HPDE6-E6E7 (cell line): Measurements from ENCODE around the gene SUCLA2.
"Not testable (repeated sequence)": the region's sequence is repeated elsewhere in the genome, so short reads cannot be mapped to it uniquely, and the experiment has no call there.

ENCODE experiments used
- DNase-seq: peaks from one replicate; pipeline ENCODE4 v3.0.0; 2011; ENCODE audit warnings: missing footprints; ENCODE audit errors: extremely low spot score

The SUCLA2 gene

DNA sequence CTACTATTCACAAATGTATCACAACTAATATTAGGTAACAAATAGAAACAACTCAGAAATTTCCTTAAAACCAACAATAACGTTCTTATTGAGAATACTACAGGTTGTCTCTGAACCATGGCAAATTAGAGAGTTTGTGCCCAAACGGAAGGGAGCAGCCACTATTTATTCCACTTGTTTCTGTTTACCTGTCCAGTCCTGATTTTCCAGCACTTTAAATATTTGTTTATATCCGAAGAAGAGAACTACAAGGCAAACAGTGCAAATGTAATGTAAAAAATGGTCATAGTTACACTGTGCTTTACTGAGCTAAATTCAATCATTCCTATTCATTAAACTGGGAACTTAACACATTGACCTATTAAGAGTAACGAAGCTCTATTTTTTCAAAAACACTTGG is 9.2 kb downstream of the SUCLA2 start:
- no peak for DNase-seq

DNA sequence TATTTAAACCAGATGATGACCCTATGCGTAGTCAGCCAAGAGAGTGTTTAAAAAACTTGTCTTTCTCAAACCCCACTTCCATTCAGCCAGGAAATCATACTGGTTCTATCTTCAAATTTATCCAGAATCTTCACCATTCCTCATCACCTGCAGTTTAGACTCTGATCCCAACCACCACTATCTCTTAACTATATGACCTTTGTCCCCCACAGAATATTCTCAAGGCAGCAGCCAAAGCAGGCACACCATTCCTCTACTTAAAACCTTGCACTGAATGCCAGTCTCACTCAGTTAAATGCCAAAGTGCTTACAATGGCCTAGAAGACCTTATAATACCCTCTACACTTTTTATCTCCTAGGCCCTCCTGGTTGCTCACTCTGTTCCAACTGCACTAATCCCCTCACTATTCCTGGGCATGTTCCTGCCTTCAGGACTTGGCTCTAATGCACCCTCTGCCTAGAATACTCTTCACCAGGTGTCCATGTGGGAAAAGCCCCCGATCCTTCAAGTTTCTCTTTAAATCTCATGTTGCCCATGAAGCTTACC is 10.1 kb downstream of the SUCLA2 start:
- no peak for DNase-seq

DNA sequence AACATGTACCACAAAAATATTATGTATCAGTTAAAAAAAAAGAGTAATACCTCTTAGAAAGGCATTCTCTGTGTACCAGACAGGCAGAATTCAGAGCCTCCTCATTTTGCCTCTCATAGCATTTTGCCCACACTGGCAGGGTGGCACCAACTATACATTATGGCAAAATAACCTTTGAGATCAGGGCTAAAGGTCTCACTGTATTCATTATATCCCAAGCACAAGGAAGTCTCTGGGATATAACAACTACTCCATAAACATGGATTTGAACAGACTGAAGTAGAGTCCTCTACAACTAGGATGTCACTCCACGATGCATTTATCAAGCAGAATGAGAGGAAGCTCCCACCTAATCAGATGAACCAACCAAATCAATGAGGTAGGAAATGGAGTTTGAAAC is 10.6 kb downstream of the SUCLA2 start:
- DNase-seq = no peak

DNA sequence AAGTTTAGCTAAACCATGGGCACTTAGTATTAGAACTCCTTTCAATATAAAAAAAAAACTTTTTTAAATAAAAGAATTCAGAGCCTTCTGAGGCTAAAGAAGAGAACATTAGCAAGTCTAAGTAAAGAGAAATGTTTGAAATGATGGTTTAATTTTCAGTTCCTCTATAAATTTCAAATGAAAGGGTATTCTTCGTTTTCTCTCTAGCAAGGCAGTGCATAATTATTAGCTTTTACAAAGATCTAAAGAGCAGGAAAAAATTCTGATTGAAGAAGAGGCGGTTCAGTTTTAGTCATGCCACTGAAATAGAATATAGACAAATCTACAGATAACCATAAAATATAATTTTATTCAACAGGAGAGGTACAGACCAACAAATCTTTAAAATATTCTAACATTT is 18.0 kb downstream of the SUCLA2 start:
- no peak for DNase-seq

DNA sequence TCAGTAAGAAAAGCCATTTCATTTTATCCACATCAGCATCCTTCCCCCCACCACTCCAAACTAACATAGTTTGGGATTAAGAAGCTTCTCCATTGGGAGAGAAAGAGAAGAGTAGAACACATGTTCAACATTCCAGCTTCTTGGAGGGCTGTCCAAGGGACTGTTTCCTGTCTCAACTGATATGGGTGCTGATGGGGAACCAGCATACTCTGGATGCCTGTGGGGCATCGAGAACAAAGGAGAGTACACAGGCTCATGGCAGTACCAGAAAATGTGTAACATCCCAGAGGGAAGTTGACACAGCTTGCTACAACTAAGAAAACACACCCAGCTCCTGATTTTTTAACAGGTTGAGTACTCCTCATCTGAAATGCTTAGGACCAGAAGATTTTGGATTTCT is 24.7 kb downstream of the SUCLA2 start:
- no peak for DNase-seq

DNA sequence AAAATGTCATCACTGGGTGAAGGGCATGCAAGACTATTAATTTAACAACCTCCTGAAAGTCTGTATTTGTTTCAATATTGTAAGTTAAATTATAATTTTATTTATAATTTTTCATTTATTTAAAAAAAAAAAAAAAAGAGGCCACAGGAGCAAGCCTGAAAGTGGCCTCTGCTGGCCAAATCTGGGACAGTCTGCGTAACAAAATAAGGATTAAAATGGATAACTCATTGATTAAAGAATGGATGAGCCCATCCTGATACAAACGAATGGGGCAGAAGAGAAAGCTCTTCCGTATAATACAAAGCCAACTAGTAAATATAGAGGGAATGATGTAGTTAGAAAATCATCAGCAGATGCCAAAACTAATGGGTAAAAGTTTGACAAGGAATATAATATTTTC is 36.2 kb downstream of the SUCLA2 start:
- no peak for DNase-seq

DNA sequence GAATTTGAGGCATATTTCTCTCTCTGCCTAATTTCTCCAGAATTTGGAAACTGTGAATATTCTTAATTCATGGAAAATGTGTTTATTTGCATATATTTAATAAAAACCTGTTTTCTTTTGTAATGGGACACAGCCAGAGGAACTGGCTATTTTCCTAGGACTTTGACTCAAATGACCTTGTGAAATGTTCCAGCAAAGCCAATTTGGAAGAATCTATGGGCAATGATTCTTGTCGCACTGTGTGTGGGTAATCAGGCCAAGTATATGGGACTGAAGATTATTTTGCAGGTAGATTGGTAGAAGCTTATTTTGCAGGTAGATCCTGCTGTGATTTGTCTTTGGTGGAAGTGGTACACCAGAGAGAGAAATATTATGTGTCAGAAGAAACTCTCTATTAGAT is 38.8 kb downstream of the SUCLA2 start:
- DNase-seq = no peak

DNA sequence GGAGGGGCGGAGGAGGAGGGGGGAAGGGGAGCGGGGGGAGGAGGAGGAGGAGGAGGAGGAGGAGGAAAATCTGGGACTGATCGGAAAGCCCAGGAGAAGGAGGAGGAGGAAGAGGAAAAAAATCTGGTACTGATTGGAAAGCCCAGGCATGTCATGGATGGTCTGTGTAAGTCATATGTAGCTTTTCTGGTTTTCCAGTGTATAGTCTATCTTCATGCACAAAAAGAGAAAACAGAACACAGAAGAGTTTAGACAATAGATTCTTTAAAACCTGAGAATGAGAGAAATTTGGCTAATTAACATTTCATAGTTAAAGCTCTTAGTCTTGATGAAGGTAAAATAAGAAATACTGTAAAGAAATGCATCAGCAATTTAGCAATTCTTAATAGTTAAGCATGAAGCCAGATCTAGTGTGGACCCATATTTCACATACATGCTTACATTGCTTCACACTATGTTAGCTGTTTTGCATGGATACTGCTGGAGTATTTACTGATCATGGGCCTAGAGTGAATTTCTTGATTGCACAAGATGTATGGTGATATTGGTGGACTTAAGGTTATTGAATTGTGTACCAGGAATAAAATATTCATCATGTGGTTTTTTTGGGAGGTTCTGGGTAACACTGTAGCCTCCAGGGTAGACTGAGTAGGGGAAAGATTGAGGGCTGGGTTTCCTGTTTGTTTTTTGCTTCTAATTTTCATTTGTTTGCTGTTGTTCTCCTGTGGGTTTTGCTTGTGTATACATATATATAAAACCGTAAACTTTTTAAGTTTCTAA is 41.4 kb downstream of the SUCLA2 start:
- DNase-seq = no peak

DNA sequence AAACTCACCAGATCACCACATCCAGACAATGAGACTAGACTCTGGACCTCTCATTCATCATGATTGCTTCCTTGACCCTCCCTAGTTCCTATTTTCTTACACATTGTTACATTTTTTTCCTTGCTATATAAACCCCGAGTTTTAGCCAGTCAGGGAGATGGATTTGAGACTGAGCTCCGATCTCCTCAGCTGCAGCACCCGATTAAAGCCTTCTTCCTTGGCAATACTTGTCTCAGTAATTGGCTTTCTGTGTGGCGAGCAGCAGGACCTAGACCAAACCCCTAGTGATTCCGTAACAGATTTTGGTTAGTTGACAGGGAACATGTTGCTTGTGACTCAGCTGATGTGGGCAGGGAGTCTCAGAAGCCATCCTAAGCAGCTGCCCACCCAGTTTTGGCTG is 44.0 kb downstream of the SUCLA2 start:
- no peak for DNase-seq

DNA sequence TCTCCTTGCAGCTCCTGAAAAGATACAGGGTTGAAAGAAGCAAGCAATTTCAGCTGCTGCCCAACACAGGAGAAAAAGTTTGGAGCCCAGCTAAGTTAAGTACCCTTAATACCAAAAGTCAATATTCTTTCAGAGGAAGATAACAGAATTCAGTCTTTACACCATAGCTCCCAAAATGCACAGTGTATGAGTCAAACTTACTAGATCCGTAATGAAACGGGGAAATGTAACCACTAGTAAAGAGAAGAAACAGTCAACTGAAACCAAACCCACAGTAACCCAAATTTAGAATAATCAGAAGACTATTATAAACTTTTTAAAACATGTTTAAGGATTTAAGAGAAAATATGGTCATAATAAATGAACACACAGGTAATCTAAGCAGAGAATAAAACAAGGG is 45.2 kb downstream of the SUCLA2 start:
- no peak for DNase-seq

DNA sequence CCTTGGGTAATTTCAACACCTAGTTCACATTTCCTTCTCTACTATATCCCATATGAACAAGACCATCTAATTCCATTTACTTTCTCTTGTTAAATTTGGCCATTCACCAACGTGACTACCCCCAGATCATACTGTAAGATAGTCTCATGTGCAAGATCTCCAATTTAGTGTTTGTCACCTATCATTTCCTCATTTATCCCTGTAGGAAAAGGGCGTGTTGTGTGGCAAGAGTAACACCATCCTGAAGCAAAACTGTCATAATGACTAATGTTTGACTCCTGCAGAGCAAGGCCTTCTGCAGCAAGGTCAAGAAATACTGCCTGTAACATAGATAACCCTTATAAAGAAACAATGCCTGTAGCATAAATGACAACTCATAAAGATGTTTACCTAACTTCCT is 51.3 kb downstream of the SUCLA2 start:
- DNase-seq = no peak

DNA sequence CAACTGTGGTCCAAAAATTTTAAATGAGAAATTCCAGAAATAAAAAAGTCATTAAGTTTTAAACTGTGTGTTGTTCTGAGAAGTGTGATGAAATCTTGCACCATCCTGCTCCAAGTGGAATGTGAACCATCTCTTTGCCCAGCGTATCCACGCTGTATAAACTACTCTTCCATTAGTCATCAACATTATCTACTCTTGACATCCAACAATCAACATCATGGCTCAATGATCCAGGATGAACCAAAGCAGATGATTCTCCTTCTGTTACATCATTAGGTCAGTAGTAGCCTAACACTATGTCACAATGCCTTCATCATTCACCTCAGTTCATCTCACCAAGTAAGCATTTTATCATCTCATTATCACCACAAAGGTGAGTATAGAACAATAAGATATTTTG is 55.3 kb downstream of the SUCLA2 start:
- no peak for DNase-seq

DNA sequence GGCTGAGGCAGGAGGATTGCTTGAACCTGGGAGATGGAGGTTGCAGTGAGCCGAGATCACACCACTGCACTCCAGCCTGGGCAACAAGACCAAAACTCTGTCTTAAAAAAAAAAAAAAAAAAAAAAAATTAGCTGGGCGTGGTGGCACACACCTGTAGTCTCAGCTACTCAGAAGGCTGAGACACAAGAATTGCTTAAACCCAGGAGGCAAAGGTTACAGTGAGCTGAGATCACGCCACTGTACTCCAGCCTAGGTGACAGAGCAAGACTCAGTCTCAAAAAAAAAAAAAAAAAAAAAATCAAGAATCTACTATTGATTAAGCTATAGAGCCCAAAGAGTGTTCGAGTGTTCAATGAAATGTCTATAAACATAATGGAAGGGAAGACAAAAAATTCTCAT is 55.9 kb downstream of the SUCLA2 start:
- DNase-seq = not testable (repeated sequence)

DNA sequence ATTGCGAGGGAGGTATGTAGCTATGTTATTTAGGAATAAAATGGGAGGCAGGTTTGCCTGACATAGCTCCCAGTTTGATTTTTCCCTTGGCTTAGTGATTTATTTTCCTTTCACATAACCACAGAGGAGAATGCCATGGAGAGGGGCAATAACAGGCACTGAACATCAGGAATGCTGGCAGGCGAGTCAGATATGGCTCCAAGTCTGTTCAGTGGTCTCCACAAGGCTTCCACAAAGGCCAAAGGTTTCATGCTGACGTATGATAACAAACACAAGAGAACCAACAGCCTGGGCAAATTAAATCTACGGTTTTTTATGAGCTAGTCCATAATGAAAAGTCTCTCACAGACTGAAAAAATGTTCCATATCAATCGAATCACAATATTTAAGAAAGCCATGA is 66.7 kb downstream of the SUCLA2 start:
- DNase-seq = no peak

DNA sequence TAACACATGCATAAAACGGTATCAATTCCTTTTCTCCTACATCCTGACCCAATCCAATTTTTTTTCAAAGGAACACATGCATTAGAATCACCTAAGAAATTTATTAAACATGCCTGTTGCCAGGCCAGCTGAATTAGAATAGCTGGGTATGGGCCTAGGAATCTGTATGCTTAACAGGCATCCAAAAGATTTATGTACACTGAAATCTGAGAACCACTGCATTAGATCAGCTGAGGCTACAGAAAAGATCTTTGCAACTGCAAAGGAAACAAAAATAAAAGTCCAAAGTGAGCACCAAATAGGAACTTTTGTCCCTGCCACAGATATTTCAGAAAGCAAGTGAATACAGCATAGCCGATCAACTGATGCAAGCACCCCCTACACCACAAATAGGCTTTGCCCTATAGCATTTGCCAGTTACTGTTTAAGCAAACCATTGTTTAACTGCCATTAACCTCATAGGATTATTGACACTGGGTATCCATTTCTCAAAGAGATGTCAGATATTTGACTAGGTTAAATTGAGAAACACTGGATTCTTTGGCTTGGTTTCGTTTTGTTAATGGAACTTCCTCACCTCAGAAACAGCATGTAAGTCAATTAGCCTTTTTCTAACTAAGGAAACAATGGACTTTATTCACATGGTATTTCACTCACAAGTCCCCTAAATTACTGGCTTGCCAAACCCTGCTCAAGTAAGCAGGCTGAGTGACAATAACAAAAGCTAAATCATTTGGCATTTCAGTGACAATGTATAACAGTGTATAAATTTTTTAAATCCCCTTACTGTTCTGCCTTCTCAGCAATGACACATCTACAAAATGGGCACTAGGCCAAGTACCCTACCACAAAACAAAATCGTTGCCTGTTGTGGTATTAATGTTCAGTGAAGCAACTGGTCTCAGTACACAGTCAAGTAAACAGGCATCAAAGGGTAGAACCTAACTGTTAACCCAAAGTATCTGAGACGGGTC is 67.8 kb downstream of the SUCLA2 start:
- DNase-seq = no peak

DNA sequence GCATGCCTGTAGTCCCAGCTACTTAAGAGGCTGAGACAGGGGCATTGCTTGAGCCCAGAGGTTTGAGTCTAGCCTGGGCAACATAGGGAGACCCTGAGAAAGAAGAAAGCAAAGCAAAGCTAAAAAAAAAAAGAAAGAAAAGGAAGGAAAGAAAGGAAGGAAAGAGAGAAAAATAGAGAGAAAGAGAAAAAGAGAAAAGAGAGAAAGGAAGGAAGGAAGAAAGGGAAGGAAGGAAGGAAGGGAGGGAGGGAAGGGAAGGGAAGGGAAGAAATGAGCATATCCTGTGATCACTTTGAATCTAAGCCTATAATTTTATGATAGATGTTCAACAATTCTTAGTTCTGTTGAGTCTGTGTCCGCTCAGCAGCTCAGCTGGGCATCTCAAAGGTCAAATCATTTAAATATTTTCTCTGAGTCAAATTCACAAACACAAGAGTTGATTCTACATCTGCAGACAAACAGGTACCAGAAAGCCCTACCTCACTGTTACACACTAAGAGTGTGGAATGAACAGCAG is 70.4 kb downstream of the SUCLA2 start:
- DNase-seq = no peak

DNA sequence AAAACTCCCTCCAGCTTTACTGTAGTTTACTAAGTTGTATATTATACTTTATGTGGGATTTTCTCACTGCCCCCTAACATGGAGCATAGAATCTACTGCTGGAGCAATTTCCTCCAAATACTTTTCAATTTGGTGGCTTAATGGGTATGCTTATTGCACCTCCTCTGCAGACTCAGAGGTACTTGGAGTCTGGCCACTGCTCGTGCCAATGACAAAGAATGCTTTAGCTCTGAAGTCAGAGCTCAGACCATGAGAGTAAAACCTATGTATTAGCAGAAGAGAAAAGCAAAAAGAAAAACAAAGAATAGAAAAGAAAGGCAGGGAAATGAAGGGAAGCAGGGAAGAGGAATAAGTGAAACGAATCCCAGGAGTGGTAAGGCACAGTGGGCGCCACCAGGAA is 71.9 kb downstream of the SUCLA2 start:
- no peak for DNase-seq

DNA sequence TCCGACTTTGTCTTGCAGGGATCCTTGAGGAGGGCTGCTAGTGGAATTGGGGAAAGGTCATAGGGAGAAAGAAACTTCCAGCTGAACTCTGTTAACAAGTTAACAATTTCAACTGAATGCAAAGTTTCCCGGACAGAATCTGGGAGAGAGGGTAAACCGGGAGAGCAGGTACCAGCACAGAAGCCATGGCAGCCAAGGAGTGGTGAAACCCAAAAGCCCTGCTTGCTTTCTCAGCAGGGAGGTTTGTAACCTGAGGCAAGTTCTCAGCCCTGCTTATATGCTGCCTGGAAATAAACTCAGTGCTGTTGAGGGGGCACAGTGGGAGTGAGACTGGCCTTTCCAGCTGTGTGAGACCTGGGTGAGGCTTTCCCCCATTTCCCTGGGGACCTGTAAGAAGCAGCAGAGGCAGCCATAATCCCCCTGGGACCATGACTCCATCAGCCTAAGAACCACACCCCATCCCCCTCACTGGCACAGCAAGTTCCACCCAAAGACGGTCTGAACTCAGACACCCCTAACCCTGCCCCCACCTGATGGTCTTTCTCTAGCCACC is 84.0 kb downstream of the SUCLA2 start:
- DNase-seq = no peak

DNA sequence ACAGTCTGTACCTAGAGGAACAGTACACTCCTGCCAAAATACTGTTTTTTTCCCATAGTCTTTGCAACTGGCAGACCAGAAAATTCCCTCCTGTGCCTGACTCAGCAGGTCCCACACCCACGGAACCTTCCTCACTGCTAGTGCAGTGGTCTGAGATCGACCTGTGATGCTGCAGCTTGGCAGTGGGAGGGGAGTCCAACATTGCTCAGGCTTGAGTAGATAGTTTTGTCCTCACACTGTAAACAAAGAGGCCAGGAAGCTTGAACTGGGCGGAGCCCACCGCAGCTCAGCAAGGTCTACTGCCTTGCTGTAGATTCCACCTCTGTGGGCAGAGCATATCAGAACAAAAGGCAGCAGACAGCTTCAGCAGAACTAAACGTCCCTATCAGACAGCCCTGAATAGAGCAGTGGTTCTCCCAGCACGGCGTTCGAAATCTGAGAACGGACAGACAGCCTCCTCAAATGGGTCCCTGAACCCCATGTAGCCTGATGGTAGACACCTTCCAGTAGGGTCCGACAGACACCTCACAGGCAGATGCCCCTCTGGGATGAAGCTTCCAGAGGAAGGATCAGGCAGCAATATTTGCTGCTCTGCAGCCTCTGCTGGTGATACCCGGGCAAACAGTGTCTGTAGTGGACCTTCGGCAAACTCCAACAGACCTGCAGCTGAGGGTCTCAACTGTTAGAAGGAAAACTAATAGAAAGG is 92.7 kb downstream of the SUCLA2 start:
- no peak for DNase-seq

DNA sequence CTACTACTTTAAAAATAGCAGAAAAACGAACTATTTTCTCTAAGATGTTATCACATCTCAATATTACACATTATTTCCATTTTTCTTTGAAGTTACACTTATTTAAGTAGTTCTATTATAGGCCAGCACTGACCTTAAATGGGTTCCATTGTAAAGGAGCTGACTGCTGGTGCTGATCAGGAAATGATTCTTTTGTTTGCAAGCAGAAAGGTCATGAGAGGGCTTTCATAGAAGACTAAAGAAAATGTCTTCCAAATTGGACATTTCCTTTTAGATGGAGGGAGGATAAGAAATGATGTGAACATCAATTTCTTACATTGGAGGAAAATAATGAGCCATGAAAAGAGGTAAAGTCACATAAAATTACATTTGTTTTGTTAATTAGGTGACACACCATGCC is 96.2 kb downstream of the SUCLA2 start:
- no peak for DNase-seq

DNA sequence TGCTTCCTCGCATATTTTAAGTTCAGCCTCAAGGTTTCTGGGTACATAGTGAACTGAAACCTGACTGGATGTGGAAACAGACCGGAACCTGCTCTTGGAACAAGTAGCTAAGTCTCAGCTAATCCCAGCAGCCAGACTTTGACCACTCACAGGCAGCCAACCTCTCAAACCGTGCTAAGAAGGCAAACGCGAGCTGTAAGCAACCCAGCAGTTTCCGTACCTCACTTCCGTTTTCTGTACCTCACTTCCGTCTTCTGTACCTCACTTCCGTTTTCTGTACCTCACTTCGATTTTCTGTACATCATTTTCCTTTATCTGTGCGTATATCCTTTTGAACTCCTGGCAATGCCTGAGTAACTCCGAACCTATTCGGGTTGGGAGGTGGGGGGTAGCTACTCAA is 96.8 kb downstream of the SUCLA2 start:
- no peak for DNase-seq

DNA sequence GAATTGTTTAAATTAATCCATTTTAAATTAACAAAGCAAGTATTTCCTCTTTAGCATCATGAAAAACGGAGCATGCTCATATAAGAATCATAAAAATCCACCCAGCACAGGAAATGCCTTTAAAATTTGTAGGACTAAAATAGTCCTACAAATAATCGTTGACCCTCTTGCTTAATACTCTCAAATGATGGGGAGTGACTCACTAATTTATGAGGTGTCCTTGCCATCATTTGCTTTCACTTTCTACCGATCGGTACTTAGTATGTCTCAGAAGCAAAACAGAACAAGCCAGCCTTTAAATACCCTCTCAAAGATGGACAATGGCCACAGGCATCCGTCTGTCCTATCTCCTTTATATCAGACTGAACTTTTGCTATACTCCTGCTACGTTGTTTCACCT is 97.2 kb downstream of the SUCLA2 start:
- no peak for DNase-seq
